ENCODE measurements around the gene CYSTM1.

The CYSTM1 gene

GRCh38 chr5:140216478-140217074 lies 41.6 kb downstream of the CYSTM1 start:
- DNase-seq (ENCODE audit: low read depth): no peak
- TF ChIP-seq CTCF (IDR thresholded peaks at IDR 0.05; ENCODE audit: control insufficient read depth, extremely low read depth, insufficient read depth): no peak
- no peak overlapping the region for H3K4me3 ChIP-seq (ENCODE audit: low read depth, low read length)

- no peak for DNase-seq (ENCODE audit: low read depth)
- H3K4me3 ChIP-seq (ENCODE audit: low read depth, low read length): no peak overlapping the region
- TF ChIP-seq CTCF (IDR thresholded peaks at IDR 0.05; ENCODE audit: control insufficient read depth, extremely low read depth, insufficient read depth): no peak
Observed at GRCh38 chr5:140217299-140218026, 42.5 kb downstream of the CYSTM1 start.

- TF ChIP-seq CTCF (IDR thresholded peaks at IDR 0.05; ENCODE audit: control insufficient read depth, extremely low read depth, insufficient read depth): no peak
- no peak for DNase-seq (ENCODE audit: low read depth)
- no peak overlapping the region for H3K4me3 ChIP-seq (ENCODE audit: low read depth, low read length)
Observed at GRCh38 chr5:140219068-140219991, 44.3 kb downstream of the CYSTM1 start.

GRCh38 chr5:140220032-140220697 lies 45.2 kb downstream of the CYSTM1 start:
- no peak overlapping the region for H3K4me3 ChIP-seq (ENCODE audit: low read depth, low read length)
- TF ChIP-seq CTCF (IDR thresholded peaks at IDR 0.05; ENCODE audit: control insufficient read depth, extremely low read depth, insufficient read depth): no peak
- DNase-seq (ENCODE audit: low read depth): no peak

DNA sequence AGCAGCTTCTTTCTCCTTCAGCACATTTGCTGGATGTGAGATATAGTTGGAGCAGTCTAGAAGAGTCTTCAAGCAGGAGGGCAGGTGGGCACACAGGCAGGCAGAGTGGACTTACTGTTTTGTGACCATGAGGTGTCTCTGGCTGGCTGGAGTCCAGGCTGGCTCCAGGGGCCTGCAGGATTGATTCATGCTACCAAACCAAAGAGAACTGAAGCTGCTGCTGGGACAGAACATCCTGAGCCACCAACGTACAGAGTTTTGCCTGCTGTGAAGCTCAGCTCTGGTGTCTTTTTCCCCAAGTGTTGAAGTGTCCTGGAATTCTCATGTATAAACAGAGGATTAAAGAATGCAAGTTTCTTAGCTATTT lies 45.7 kb downstream of the CYSTM1 start:
- TF ChIP-seq CTCF (IDR thresholded peaks at IDR 0.05; ENCODE audit: control insufficient read depth, extremely low read depth, insufficient read depth): no peak
- no peak for DNase-seq (ENCODE audit: low read depth)
- H3K4me3 ChIP-seq (ENCODE audit: low read depth, low read length): no peak overlapping the region

- TF ChIP-seq CTCF (IDR thresholded peaks at IDR 0.05; ENCODE audit: control insufficient read depth, extremely low read depth, insufficient read depth): no peak
- no peak overlapping the region for H3K4me3 ChIP-seq (ENCODE audit: low read depth, low read length)
- DNase-seq (ENCODE audit: low read depth): no peak
Observed at GRCh38 chr5:140221697-140222223, 46.8 kb downstream of the CYSTM1 start.

Measured in LNCaP clone FGC (cell line).